HepG2 (cell line): ENCODE measurements around the gene RPL18. TPM values are rescaled to one million over a fixed set of nuclear protein-coding genes. Genes with fewer than 3 reads are reported as not detected.

ENCODE experiments used
- ARID4A ChIP-seq: sonication (generic); formaldehyde crosslinking; IDR thresholded peaks from 2 replicates; pipeline ENCODE4 v1.5.0; 2020; ENCODE audit warnings: mild to moderate bottlenecking, missing genetic modification reagents, borderline replicate concordance
- BRF2 ChIP-seq: sonication (generic); formaldehyde crosslinking; IDR thresholded peaks from 2 replicates; pipeline ENCODE4 v1.8.1; 2022; ENCODE audit warnings: mild to moderate bottlenecking, missing genetic modification reagents
- CENPT ChIP-seq: sonication (generic); formaldehyde crosslinking; IDR thresholded peaks from 2 replicates; pipeline ENCODE4 v1.8.0; 2022; ENCODE audit warnings: low read depth, mild to moderate bottlenecking, moderate library complexity, missing genetic modification reagents
- FOXJ3 ChIP-seq: sonication (generic); formaldehyde crosslinking; IDR thresholded peaks from 2 replicates; pipeline ENCODE4 v1.4.0; 2020; ENCODE audit warnings: missing genetic modification reagents, mild to moderate bottlenecking, borderline replicate concordance
- GZF1 ChIP-seq: sonication (generic); formaldehyde crosslinking; IDR thresholded peaks from 2 replicates; pipeline ENCODE4 v1.5.1; 2020; ENCODE audit warnings: mild to moderate bottlenecking, missing genetic modification reagents
- HOXA7 ChIP-seq: sonication (generic); formaldehyde crosslinking; IDR thresholded peaks from 2 replicates; pipeline ENCODE4 v1.8.1; 2022; ENCODE audit warnings: mild to moderate bottlenecking, missing genetic modification reagents, moderate library complexity
- IKZF5 ChIP-seq: IDR thresholded peaks from 2 replicates; pipeline ENCODE4 v1.6.1; 2018; ENCODE audit warnings: missing genetic modification reagents, mild to moderate bottlenecking, missing compliant biosample characterization
- KLF12 ChIP-seq: sonication (generic); formaldehyde crosslinking; IDR thresholded peaks from 2 replicates; pipeline ENCODE4 v1.4.0; 2020; ENCODE audit warnings: missing genetic modification reagents, borderline replicate concordance
- MIER3 ChIP-seq: IDR thresholded peaks from 2 replicates; pipeline ENCODE4 v1.6.1; 2016; ENCODE audit warnings: missing compliant biosample characterization, borderline replicate concordance
- MLLT10 ChIP-seq: sonication (generic); formaldehyde crosslinking; IDR thresholded peaks from 2 replicates; pipeline ENCODE4 v1.4.0; 2020; ENCODE audit warnings: missing genetic modification reagents
- MYPOP ChIP-seq: sonication (generic); formaldehyde crosslinking; IDR thresholded peaks from 2 replicates; pipeline ENCODE4 v1.8.1; 2023; ENCODE audit warnings: mild to moderate bottlenecking, moderate library complexity, missing genetic modification reagents
- PAF1 ChIP-seq: IDR thresholded peaks from 2 replicates; pipeline ENCODE4 v1.6.1; 2016; ENCODE audit warnings: missing genetic modification reagents, missing compliant biosample characterization
- PAX8 ChIP-seq: sonication (generic); formaldehyde crosslinking; IDR thresholded peaks from 2 replicates; pipeline ENCODE4 v1.8.0; 2022; ENCODE audit warnings: mild to moderate bottlenecking, missing genetic modification reagents, borderline replicate concordance
- RAD51 ChIP-seq: fragments of 450-650 bp; IDR thresholded peaks from 2 replicates; pipeline ENCODE4 v1.6.1; 2016; ENCODE audit warnings: borderline replicate concordance
- TEAD3 ChIP-seq: optimal IDR thresholded peaks from 2 replicates; pipeline ENCODE3; 2016; ENCODE audit warnings: borderline replicate concordance
- YEATS4 ChIP-seq: sonication (generic); formaldehyde crosslinking; IDR thresholded peaks from 2 replicates; pipeline ENCODE4 v1.4.0; 2020; ENCODE audit warnings: missing genetic modification reagents, borderline replicate concordance
- ZBTB44 ChIP-seq: sonication (generic); formaldehyde crosslinking; IDR thresholded peaks from 2 replicates; pipeline ENCODE4 v1.4.0; 2020; ENCODE audit warnings: missing genetic modification reagents
- ZC3H4 ChIP-seq: sonication (generic); formaldehyde crosslinking; IDR thresholded peaks from 2 replicates; pipeline ENCODE4 v1.4.0; 2020; ENCODE audit warnings: missing genetic modification reagents, borderline replicate concordance
- ZNF354B ChIP-seq: sonication (generic); formaldehyde crosslinking; IDR thresholded peaks from 2 replicates; pipeline ENCODE4 v1.8.0; 2022; ENCODE audit warnings: mild to moderate bottlenecking, missing genetic modification reagents
- ZNF367 ChIP-seq: sonication (generic); formaldehyde crosslinking; IDR thresholded peaks from 2 replicates; pipeline ENCODE4 v1.4.0; 2020; ENCODE audit warnings: missing genetic modification reagents, borderline replicate concordance
- polyA plus RNA-seq, 8 experiments: library from polyadenylated mRNA; depleted of rRNA in 3 of 8; stranded (reverse) in 7 of 8; unstranded in 1 of 8; fragments of >200 nt; fragmentation: Illumina TruSeq in 4 of 8; extraction: Trizol in 4 of 8; gene quantifications; 2 replicates each; pipeline versions ENCODE4 v1.2.1 to v1.2.3, GENCODE V29; 2011 to 2016; ENCODE audit warnings: low read depth in 4 of 8, missing spikeins in 1 of 8, mixed read lengths in 1 of 8; ENCODE audit not compliant: insufficient read depth in 1 of 8
- total RNA-seq, 5 experiments: library from RNA; depleted of rRNA; stranded (reverse); fragments of >200 nt; fragmentation: Illumina TruSeq; extraction: Trizol; gene quantifications; 2 replicates each; pipeline ENCODE4 v1.2.3, GENCODE V29; 2016; ENCODE audit warnings: low read depth in 1 of 5

RPL18 gene
- total and polyA plus RNA-seq, 2 of the 13 experiments (the other 11 are each of a cell fraction or from before 2014, with no cell fraction given), result 1,485 to 1,639 TPM

- TF ChIP-seq MLLT10 (CRISPR knock-in tag) (no peak), IKZF5 (CRISPR knock-in tag) (peak; percentile 99), GZF1 (CRISPR knock-in tag) (no peak), HOXA7 (no peak), BRF2 (CRISPR knock-in tag) (peak; percentile 78; the same call in 1 of the 2 replicates), ZNF367 (CRISPR knock-in tag) (no peak), YEATS4 (CRISPR knock-in tag) (peak; percentile 96), ARID4A (CRISPR knock-in tag) (peak; percentile 97; the same call in 1 of the 2 replicates), TEAD3 (CRISPR knock-in tag) (peak; percentile 78), KLF12 (CRISPR knock-in tag) (peak; percentile 16; the same call in 1 of the 2 replicates), ZC3H4 (CRISPR knock-in tag) (no peak), PAX8 (CRISPR knock-in tag) (no peak), RAD51 (no peak), ZBTB44 (CRISPR knock-in tag) (peak; percentile 56), PAF1 (no peak; the same call in 1 of the 2 replicates), FOXJ3 (CRISPR knock-in tag) (peak; percentile 56; the same call in 1 of the 2 replicates), MYPOP (CRISPR knock-in tag) (peak; percentile 94), MIER3 (peak; percentile 98), CENPT (0 out of 2 replicates have a peak, but pooled peaks have one; percentile 47), ZNF354B (CRISPR knock-in tag) (no peak)
Observed at GRCh38 chr19:48618916-48619691, at the start of gene RPL18, which contains the start of gene SPHK2 (continued).
